ENCODE results near the gene HTR3D. TPM values are rescaled to one million over a fixed set of nuclear protein-coding genes. Genes with fewer than 3 reads are reported as not detected.

Gene HTR3D
- total and polyA plus RNA-seq, 9 of the 15 experiments (the other 6 are each of a cell fraction or from before 2014, with no cell fraction given): not detected

GRCh38 chr3:184022323-184022722 lies 9.2 kb upstream of the HTR3D start:
- no peak overlapping the region for H3K27ac ChIP-seq (ENCODE audit: extremely low read depth, low read depth, low read length)
- no peaks in the 10 kb centered on the region for H3K9me3 ChIP-seq (replicated peaks; ENCODE audit: control insufficient read depth, insufficient read depth, low read depth, low read length)
- H3K79me2 ChIP-seq (ENCODE audit: control insufficient read depth, insufficient read depth, low read length): peaks cover 4% of the 10 kb centered on the region; the same call in 2 of the 3 replicates
- no peaks in the 10 kb centered on the region for H4K20me1 ChIP-seq (replicated peaks; ENCODE audit: control insufficient read depth, insufficient read depth, low read length)
- ChIA-PET POLR2A (no interaction called here), CTCF (ENCODE audit: low intra/inter-chr PET ratio) (no interaction called here)
- no peak overlapping the region for H3K9ac ChIP-seq (ENCODE audit: insufficient read depth in 1 of 2, low read depth in 2 of 2, low read length in 2 of 2)
- BruUV-seq (replicated peaks): no TSS peak
- no peak overlapping the region for H3K4me2 ChIP-seq (ENCODE audit: insufficient read depth, low read length)
- H2AFZ ChIP-seq (ENCODE audit: low read depth, low read length): no peak overlapping the region
- H3K9me1 ChIP-seq (ENCODE audit: control insufficient read depth, insufficient read depth, low read length): no peaks in the 10 kb centered on the region
- H3K4me1 ChIP-seq (replicated peaks in 1 of 2; ENCODE audit: control insufficient read depth in 2 of 2, insufficient read depth in 2 of 2, low read length in 2 of 2): peaks cover 3 to 18% of the 10 kb centered on the region in 2 experiments; a peak in 4 of 5 replicates
- DNase-seq (ENCODE audit: extremely low read depth in 1 of 4, low spot score in 3 of 4) (no peak), ATAC-seq (no peak), FAIRE-seq (no peak)
- WGBS (ENCODE audit: insufficient coverage, low coverage, missing lambda C conversion rate): 95% methylated on average over 7 of the region's 7 CpGs
- no peaks in the 10 kb centered on the region for H3K27me3 ChIP-seq (ENCODE audit: control insufficient read depth in 2 of 2, insufficient read depth in 2 of 2, low read length in 2 of 2)
- no peak overlapping the region for H3K4me3 ChIP-seq
- no peaks in the 10 kb centered on the region for H3K36me3 ChIP-seq (ENCODE audit: control insufficient read depth, insufficient read depth, low read length)
- in situ Hi-C loops (cut with MboI): no loop called here
- intact Hi-C loops (cut with micrococcal nuclease): no loop called here
- TF ChIP-seq KDM4B (IDR thresholded peaks at IDR 0.05; ENCODE audit: borderline replicate concordance in 2 of 2, low read depth in 1 of 2) (no peak), ZBTB33 (CRISPR knock-in tag; IDR thresholded peaks at IDR 0.05) (no peak), ZFP36 (IDR thresholded peaks at IDR 0.05; ENCODE audit: low read depth, low read length, partially characterized antibody) (no peak), RCOR1 (IDR thresholded peaks at IDR 0.05; ENCODE audit: borderline replicate concordance in 1 of 2, low read depth in 2 of 2, low read length in 2 of 2) (no peak), ZBTB7A (IDR thresholded peaks at IDR 0.05; ENCODE audit: borderline replicate concordance, control insufficient read depth, low read depth, low read length) (no peak), VEZF1 (CRISPR knock-in tag; IDR thresholded peaks at IDR 0.05) (no peak), ZNF551 (CRISPR knock-in tag; IDR thresholded peaks at IDR 0.05) (no peak), HMGXB4 (CRISPR knock-in tag; IDR thresholded peaks at IDR 0.05) (no peak), E2F6 (IDR thresholded peaks at IDR 0.05; ENCODE audit: borderline replicate concordance in 1 of 2, extremely low read depth in 1 of 2, insufficient read depth in 1 of 2, insufficient read length in 1 of 2, low read depth in 1 of 2, low read length in 1 of 2, poor library complexity in 1 of 2, severe bottlenecking in 1 of 2) (no peak), TBP (optimal IDR thresholded peaks at IDR 0.05; ENCODE audit: low read depth, low read length) (no peak), IRF1 (CRISPR knock-in tag; IDR thresholded peaks at IDR 0.05; ENCODE audit: borderline replicate concordance) (no peak), MTF1 (CRISPR knock-in tag; IDR thresholded peaks at IDR 0.05; ENCODE audit: borderline replicate concordance) (no peak), DACH1 (IDR thresholded peaks at IDR 0.05; ENCODE audit: partially characterized antibody) (no peak)
